ENCODE results near the gene USP43. TPM values are rescaled to one million over a fixed set of nuclear protein-coding genes. Genes with fewer than 3 reads are reported as not detected.

USP43 gene
- total RNA-seq, 1 donor from 2014 or later: not detected

DNA sequence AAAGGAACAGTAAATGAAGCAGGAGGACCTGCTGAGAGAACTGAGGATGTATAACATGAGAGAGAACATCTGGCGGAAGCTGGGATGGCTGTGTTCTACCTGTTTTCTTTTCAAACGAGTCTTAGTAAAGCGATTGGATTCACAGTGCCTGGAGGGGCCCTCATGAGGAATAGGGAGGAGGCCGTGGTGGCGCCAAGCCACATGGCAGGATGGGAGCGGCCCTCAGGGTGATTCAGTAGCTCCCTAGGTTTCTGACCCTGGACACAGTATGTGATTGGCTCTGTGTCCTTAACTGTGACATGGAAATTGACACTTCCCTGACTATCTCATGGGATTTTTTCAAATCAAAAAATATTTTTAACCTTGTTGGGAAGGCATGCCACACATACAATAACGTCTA lies 32.1 kb downstream of the USP43 start:
- Histone ChIP-seq H3F3A (ENCODE audit: low read depth) (no peaks in the 10 kb centered on the region), H3K27ac (no peak overlapping the region), H3K9me3 (ENCODE audit: low read depth) (no peaks in the 10 kb centered on the region), H3K4me2 (no peak overlapping the region), H3K36me3 (no peaks in the 10 kb centered on the region), H3K4me3 (no peak overlapping the region), H3K27me3 (no peaks in the 10 kb centered on the region), H3K79me2 (ENCODE audit: low read depth) (no peaks in the 10 kb centered on the region), H3K9ac (no peak overlapping the region), H2AFZ (replicated peaks) (no peak overlapping the region), H4K20me1 (ENCODE audit: low read depth) (no peaks in the 10 kb centered on the region), H3K4me1 (no peaks in the 10 kb centered on the region)
- DNase-seq (ENCODE audit: low spot score): no peak
- Mint-ChIP-seq H3K27me3 (ENCODE audit: insufficient read depth, low read depth) (no peaks in the 10 kb centered on the region), H3K27ac (no peak overlapping the region), H3K4me1 (peaks cover 5% of the 10 kb centered on the region), H3K36me3 (peaks cover 9% of the 10 kb centered on the region), H3K9me3 (peaks cover 15% of the 10 kb centered on the region), H3K4me3 (no peak overlapping the region)
- TF ChIP-seq, protein P1, sequence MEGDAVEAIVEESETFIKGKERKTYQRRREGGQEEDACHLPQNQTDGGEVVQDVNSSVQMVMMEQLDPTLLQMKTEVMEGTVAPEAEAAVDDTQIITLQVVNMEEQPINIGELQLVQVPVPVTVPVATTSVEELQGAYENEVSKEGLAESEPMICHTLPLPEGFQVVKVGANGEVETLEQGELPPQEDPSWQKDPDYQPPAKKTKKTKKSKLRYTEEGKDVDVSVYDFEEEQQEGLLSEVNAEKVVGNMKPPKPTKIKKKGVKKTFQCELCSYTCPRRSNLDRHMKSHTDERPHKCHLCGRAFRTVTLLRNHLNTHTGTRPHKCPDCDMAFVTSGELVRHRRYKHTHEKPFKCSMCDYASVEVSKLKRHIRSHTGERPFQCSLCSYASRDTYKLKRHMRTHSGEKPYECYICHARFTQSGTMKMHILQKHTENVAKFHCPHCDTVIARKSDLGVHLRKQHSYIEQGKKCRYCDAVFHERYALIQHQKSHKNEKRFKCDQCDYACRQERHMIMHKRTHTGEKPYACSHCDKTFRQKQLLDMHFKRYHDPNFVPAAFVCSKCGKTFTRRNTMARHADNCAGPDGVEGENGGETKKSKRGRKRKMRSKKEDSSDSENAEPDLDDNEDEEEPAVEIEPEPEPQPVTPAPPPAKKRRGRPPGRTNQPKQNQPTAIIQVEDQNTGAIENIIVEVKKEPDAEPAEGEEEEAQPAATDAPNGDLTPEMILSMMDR (IDR thresholded peaks at IDR 0.05): no peak
- no peak for TF ChIP-seq EZH2phosphoT487 (IDR thresholded peaks at IDR 0.05)
- TF ChIP-seq EZH2 (IDR thresholded peaks at IDR 0.05): no peak

DNA sequence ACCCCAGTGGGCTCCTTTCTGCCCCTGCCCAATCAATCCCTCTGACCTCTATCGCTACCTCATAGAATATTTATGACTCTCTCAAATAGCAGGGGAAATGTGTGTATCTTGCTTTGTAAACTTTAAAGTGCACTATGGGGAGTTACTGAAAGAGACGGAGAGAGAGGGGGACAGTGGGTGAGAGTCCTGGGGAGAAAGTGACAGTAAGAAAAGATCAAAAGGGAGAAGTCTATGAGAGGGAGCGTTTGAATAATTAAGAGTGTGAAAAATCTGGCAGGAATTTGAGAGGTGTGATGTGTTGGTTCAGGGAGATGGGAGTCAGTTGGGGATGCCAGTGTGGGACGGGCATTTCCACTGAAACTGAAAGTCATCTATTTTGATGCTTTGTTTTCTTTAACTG lies 32.6 kb downstream of the USP43 start:
- H2AFZ ChIP-seq (replicated peaks): no peak overlapping the region
- H3K9ac ChIP-seq: no peak overlapping the region
- H3K36me3 ChIP-seq: no peaks in the 10 kb centered on the region
- H3K4me2 ChIP-seq: no peak overlapping the region
- Mint-ChIP-seq H3K27me3 (ENCODE audit: insufficient read depth, low read depth) (no peaks in the 10 kb centered on the region), H3K9me3 (peaks cover 15% of the 10 kb centered on the region), H3K36me3 (peaks cover 9% of the 10 kb centered on the region), H3K4me3 (no peak overlapping the region), H3K27ac (no peak overlapping the region), H3K4me1 (peaks cover 5% of the 10 kb centered on the region)
- H3K9me3 ChIP-seq (ENCODE audit: low read depth): no peaks in the 10 kb centered on the region
- no peaks in the 10 kb centered on the region for H3K79me2 ChIP-seq (ENCODE audit: low read depth)
- no peak for DNase-seq (ENCODE audit: low spot score)
- TF ChIP-seq, protein P1 (IDR thresholded peaks at IDR 0.05): no peak
- no peak for TF ChIP-seq EZH2phosphoT487 (IDR thresholded peaks at IDR 0.05)
- TF ChIP-seq EZH2 (IDR thresholded peaks at IDR 0.05): no peak
- no peaks in the 10 kb centered on the region for H3F3A ChIP-seq (ENCODE audit: low read depth)
- H4K20me1 ChIP-seq (ENCODE audit: low read depth): no peaks in the 10 kb centered on the region
- no peak overlapping the region for H3K4me3 ChIP-seq
- H3K27ac ChIP-seq: no peak overlapping the region
- H3K4me1 ChIP-seq: no peaks in the 10 kb centered on the region
- no peaks in the 10 kb centered on the region for H3K27me3 ChIP-seq

DNA sequence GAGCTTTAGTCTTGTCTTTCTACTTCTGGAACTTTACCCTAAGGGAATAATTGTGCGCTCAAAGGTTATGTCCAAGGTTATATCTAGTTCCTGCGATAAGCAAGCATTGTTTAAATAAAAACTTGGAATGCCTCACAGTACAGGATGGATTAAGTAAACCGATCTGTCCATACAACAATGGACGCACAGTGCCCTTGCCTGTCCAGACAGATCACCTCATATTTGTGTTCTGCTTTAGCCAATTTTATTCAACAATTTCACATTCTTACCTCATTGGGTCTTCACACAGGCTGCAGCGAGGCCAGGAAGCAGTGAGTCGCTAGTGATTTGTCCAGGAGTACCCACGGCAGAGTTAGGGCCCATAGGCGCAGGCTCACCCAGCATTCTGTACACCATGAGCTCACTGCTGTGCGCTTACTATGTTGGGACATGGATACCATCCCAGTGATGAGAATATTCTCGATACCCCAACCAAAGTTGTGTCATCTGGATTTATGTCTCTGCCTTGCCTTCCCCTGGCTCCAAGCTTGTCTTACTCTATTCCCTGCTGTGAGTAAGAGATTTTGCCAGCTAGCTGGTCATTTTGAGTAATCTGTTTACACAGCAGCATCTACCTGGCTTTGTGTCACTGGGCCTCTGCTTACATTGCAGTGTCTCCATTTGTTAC lies 39.8 kb downstream of the USP43 start:
- H3K36me3 Mint-ChIP-seq: peaks cover 5% of the 10 kb centered on the region
- H3K4me3 ChIP-seq: no peak overlapping the region
- no peaks in the 10 kb centered on the region for H3K27me3 Mint-ChIP-seq (ENCODE audit: insufficient read depth, low read depth)
- H3K27ac Mint-ChIP-seq: no peak overlapping the region
- H3F3A ChIP-seq (ENCODE audit: low read depth): no peaks in the 10 kb centered on the region
- H2AFZ ChIP-seq (replicated peaks): peak overlapping the region; percentile 10
- H3K9ac ChIP-seq: no peak overlapping the region
- H3K27ac ChIP-seq: no peak overlapping the region
- no peaks in the 10 kb centered on the region for H3K36me3 ChIP-seq
- DNase-seq (ENCODE audit: low spot score): no peak
- H3K4me1 Mint-ChIP-seq: no peaks in the 10 kb centered on the region
- H3K4me3 Mint-ChIP-seq: no peak overlapping the region
- H3K27me3 ChIP-seq: no peaks in the 10 kb centered on the region
- H3K4me2 ChIP-seq: no peak overlapping the region
- no peaks in the 10 kb centered on the region for H3K9me3 ChIP-seq (ENCODE audit: low read depth)
- peaks cover 7% of the 10 kb centered on the region for H3K9me3 Mint-ChIP-seq
- no peaks in the 10 kb centered on the region for H4K20me1 ChIP-seq (ENCODE audit: low read depth)
- no peaks in the 10 kb centered on the region for H3K4me1 ChIP-seq
- H3K79me2 ChIP-seq (ENCODE audit: low read depth): no peaks in the 10 kb centered on the region
- TF ChIP-seq EZH2 (IDR thresholded peaks at IDR 0.05) (no peak), EZH2phosphoT487 (IDR thresholded peaks at IDR 0.05) (no peak)
- TF ChIP-seq, protein P1 (IDR thresholded peaks at IDR 0.05): no peak

Data from neural progenitor cell (in vitro differentiated cells).